ENCODE results near the gene ST8SIA6. TPM values are rescaled to one million over a fixed set of nuclear protein-coding genes. Genes with fewer than 3 reads are reported as not detected.

ST8SIA6 gene
- total RNA-seq, 2 experiments from 2014 or later, result not detected

GRCh38 chr10:17386616-17387075, 67.7 kb downstream of the ST8SIA6 start:
- ChIA-PET CTCF (ENCODE audit: unreplicated experiment) (interaction anchor here (0.6 kb wide), 1 partner anchor 359 kb away, joined by 7 read pairs; no protein-coding TSS in a partner anchor), POLR2A (interaction anchor here (0.6 kb wide), 1 partner anchor 160 kb away, joined by 3 read pairs; no protein-coding TSS in a partner anchor)
- no peak overlapping the region for H3K4me3 ChIP-seq (ENCODE audit: low read depth, low read length, poor library complexity, severe bottlenecking)
- H3K4me1 ChIP-seq (ENCODE audit: insufficient read depth, low read length, poor library complexity, severe bottlenecking), result no peaks in the 10 kb centered on the region
- no peaks in the 10 kb centered on the region for H4K20me1 ChIP-seq (ENCODE audit: insufficient read depth, low read length)
- no peak overlapping the region for H3K27ac ChIP-seq (ENCODE audit: low read depth, low read length, poor library complexity, severe bottlenecking)
- no peak overlapping the region for H2AFZ ChIP-seq (ENCODE audit: low read length)
- H3K79me2 ChIP-seq (ENCODE audit: insufficient read depth, low read depth, low read length), result no peaks in the 10 kb centered on the region
- intact Hi-C loops (cut with micrococcal nuclease; ENCODE audit: unreplicated experiment), result no loop called here
- BruUV-seq (replicated peaks), result no TSS peak
- H3K4me2 ChIP-seq (ENCODE audit: low read length), result no peak overlapping the region
- no peaks in the 10 kb centered on the region for H3K9me3 ChIP-seq (ENCODE audit: low read length)
- TF ChIP-seq EZH2phosphoT487 (IDR thresholded peaks at IDR 0.05; ENCODE audit: borderline replicate concordance, low read depth, low read length), result no peak
- no peaks in the 10 kb centered on the region for H3K9me2 ChIP-seq (ENCODE audit: insufficient read depth, low read length)
- no peaks in the 10 kb centered on the region for H3K36me3 ChIP-seq (ENCODE audit: insufficient read depth, low read length)
- DNase-seq (ENCODE audit: low spot score), result no peak

- Histone ChIP-seq H3K27ac (ENCODE audit: low read depth, low read length, poor library complexity, severe bottlenecking) (no peak overlapping the region), H2AFZ (ENCODE audit: low read length) (no peak overlapping the region), H3K4me2 (ENCODE audit: low read length) (no peak overlapping the region), H3K4me3 (ENCODE audit: low read depth, low read length, poor library complexity, severe bottlenecking) (no peak overlapping the region), H3K9me2 (ENCODE audit: insufficient read depth, low read length) (no peaks in the 10 kb centered on the region), H3K4me1 (ENCODE audit: insufficient read depth, low read length, poor library complexity, severe bottlenecking) (no peaks in the 10 kb centered on the region), H4K20me1 (ENCODE audit: insufficient read depth, low read length) (no peaks in the 10 kb centered on the region), H3K9me3 (ENCODE audit: low read length) (no peaks in the 10 kb centered on the region), H3K36me3 (ENCODE audit: insufficient read depth, low read length) (no peaks in the 10 kb centered on the region), H3K79me2 (ENCODE audit: insufficient read depth, low read depth, low read length) (no peaks in the 10 kb centered on the region)
- CTCF ChIA-PET (ENCODE audit: unreplicated experiment), result no interaction called here
- POLR2A ChIA-PET, result no interaction called here
- BruUV-seq (replicated peaks), result no TSS peak
- no peak for TF ChIP-seq CTCF (conservative IDR thresholded peaks at IDR 0.05; ENCODE audit: low read length)
- no peak for TF ChIP-seq EZH2phosphoT487 (IDR thresholded peaks at IDR 0.05; ENCODE audit: borderline replicate concordance, low read depth, low read length)
- DNase-seq (ENCODE audit: low spot score), result no peak
- intact Hi-C loops (cut with micrococcal nuclease; ENCODE audit: unreplicated experiment), result no loop called here
Observed at GRCh38 chr10:17386021-17386420, 68.4 kb downstream of the ST8SIA6 start.

GRCh38 chr10:17385066-17385465, 69.3 kb downstream of the ST8SIA6 start:
- intact Hi-C loops (cut with micrococcal nuclease; ENCODE audit: unreplicated experiment), result no loop called here
- TF ChIP-seq EZH2phosphoT487 (IDR thresholded peaks at IDR 0.05; ENCODE audit: borderline replicate concordance, low read depth, low read length) (no peak), CTCF (conservative IDR thresholded peaks at IDR 0.05; ENCODE audit: low read length) (no peak)
- BruUV-seq (replicated peaks), result no TSS peak
- no peak overlapping the region for H3K4me2 ChIP-seq (ENCODE audit: low read length)
- no peak overlapping the region for H3K27ac ChIP-seq (ENCODE audit: low read depth, low read length, poor library complexity, severe bottlenecking)
- H2AFZ ChIP-seq (ENCODE audit: low read length), result no peak overlapping the region
- CTCF ChIA-PET (ENCODE audit: unreplicated experiment), result no interaction called here
- H4K20me1 ChIP-seq (ENCODE audit: insufficient read depth, low read length), result no peaks in the 10 kb centered on the region
- POLR2A ChIA-PET, result interaction anchor here (1.0 kb wide), 1 partner anchor 13 kb away, joined by 4 read pairs; no protein-coding TSS in a partner anchor
- no peaks in the 10 kb centered on the region for H3K4me1 ChIP-seq (ENCODE audit: insufficient read depth, low read length, poor library complexity, severe bottlenecking)
- no peak for DNase-seq (ENCODE audit: low spot score)
- no peaks in the 10 kb centered on the region for H3K36me3 ChIP-seq (ENCODE audit: insufficient read depth, low read length)
- no peak overlapping the region for H3K4me3 ChIP-seq (ENCODE audit: low read depth, low read length, poor library complexity, severe bottlenecking)
- no peaks in the 10 kb centered on the region for H3K9me3 ChIP-seq (ENCODE audit: low read length)
- H3K9me2 ChIP-seq (ENCODE audit: insufficient read depth, low read length), result no peaks in the 10 kb centered on the region
- no peaks in the 10 kb centered on the region for H3K79me2 ChIP-seq (ENCODE audit: insufficient read depth, low read depth, low read length)
